AG04450 (cell line): ENCODE results near the gene JAML. TPM values are rescaled to one million over a fixed set of nuclear protein-coding genes. Genes with fewer than 3 reads are reported as not detected.

Source experiments
- CTCF ChIA-PET: fragments of 300-600, 350-600 bp; formaldehyde crosslinking; extraction: SDS; loops from one replicate; lab custom pipeline; 2022; ENCODE audit warnings: antibody characterized with exemption, inconsistent platforms; lab: Charles Lee
- POLR2A ChIA-PET: fragments of 350-600 bp; formaldehyde crosslinking; extraction: SDS; loops from one replicate; lab custom pipeline; 2021; ENCODE audit warnings: antibody characterized with exemption, inconsistent platforms; lab: Yijun Ruan, JAX
- DNase-seq: peaks from one replicate; pipeline ENCODE4 v3.0.0-alpha.2; 2011; ENCODE audit warnings: low read depth, low spot score
- H3K27ac ChIP-seq: one replicate; pipeline ENCODE4 v1.5.1; 2012; ENCODE audit warnings: low read depth, low read length, control low read depth
- H3K27me3 ChIP-seq: one replicate; pipeline ENCODE4 v1.6.0; 2012; ENCODE audit warnings: low read length; ENCODE audit not compliant: control insufficient read depth, insufficient read depth
- H3K4me3 ChIP-seq: 2 replicates; pipeline ENCODE4 v1.5.1; 2011; ENCODE audit warnings: mild to moderate bottlenecking, low read depth, low read length, control low read depth
- H3K9me3 ChIP-seq: 2 replicates; pipeline ENCODE4 v1.5.1; 2012; ENCODE audit warnings: low read length; ENCODE audit not compliant: control insufficient read depth, insufficient read depth
- CTCF ChIP-seq: IDR thresholded peaks from 2 replicates; pipeline ENCODE4 v1.5.1; 2011; ENCODE audit warnings: low read depth, low read length, control low read depth, inconsistent platforms
- polyA plus RNA-seq: library from polyadenylated mRNA; depleted of rRNA; stranded (reverse); fragments of >200 nt; gene quantifications from 2 replicates; pipeline ENCODE4 v1.2.3, GENCODE V29; 2011

JAML gene
- polyA plus RNA-seq, 1 experiment: not detected

GRCh38 chr11:118245936-118246562 is 21.2 kb upstream of the JAML start:
- DNase-seq: no peak
- Histone ChIP-seq H3K9me3 (no peaks in the 10 kb centered on the region), H3K4me3 (no peak overlapping the region), H3K27me3 (peaks cover 4% of the 10 kb centered on the region), H3K27ac (no peak overlapping the region)
- ChIA-PET POLR2A (no interaction called here), CTCF (interaction anchor here (0.6 to 0.8 kb wide), 3 partner anchors 107 to 1370 kb away, joined by 3 to 4 read pairs (median 3); no protein-coding TSS in a partner anchor)
- no peak for TF ChIP-seq CTCF

GRCh38 chr11:118243993-118244762 is 19.4 kb upstream of the JAML start:
- no peak overlapping the region for H3K27ac ChIP-seq

GRCh38 chr11:118243161-118243560 is 18.4 kb upstream of the JAML start:
- TF ChIP-seq CTCF: no peak
- Histone ChIP-seq H3K4me3 (no peak overlapping the region), H3K27ac (no peak overlapping the region), H3K9me3 (no peaks in the 10 kb centered on the region), H3K27me3 (peaks cover 4% of the 10 kb centered on the region)
- CTCF ChIA-PET: no interaction called here
- POLR2A ChIA-PET: no interaction called here
- DNase-seq: no peak

More at GRCh38 chr11:118243993-118244762, 19.4 kb upstream of the JAML start:
- DNase-seq: no peak
- Histone ChIP-seq H3K27me3 (peaks cover 4% of the 10 kb centered on the region), H3K4me3 (no peak overlapping the region), H3K9me3 (no peaks in the 10 kb centered on the region)
- ChIA-PET POLR2A (no interaction called here), CTCF (no interaction called here)
- no peak for TF ChIP-seq CTCF

- no peak overlapping the region for H3K4me3 ChIP-seq
- H3K9me3 ChIP-seq: no peaks in the 10 kb centered on the region
- ChIA-PET POLR2A (no interaction called here), CTCF (no interaction called here)
- H3K27ac ChIP-seq: no peak overlapping the region
- H3K27me3 ChIP-seq: peaks cover 4% of the 10 kb centered on the region
- TF ChIP-seq CTCF: no peak
- DNase-seq: no peak
Measured at GRCh38 chr11:118241764-118242098, 16.9 kb upstream of the JAML start.
